Measurements from ENCODE around the gene PLA2G5. TPM values are rescaled to one million over a fixed set of nuclear protein-coding genes. Genes with fewer than 3 reads are reported as not detected.

The PLA2G5 gene
- total and polyA plus RNA-seq, 2 of the 8 experiments (the other 6 are each of a cell fraction or from before 2014, with no cell fraction given), result 0.05 TPM; not detected in 1

DNA sequence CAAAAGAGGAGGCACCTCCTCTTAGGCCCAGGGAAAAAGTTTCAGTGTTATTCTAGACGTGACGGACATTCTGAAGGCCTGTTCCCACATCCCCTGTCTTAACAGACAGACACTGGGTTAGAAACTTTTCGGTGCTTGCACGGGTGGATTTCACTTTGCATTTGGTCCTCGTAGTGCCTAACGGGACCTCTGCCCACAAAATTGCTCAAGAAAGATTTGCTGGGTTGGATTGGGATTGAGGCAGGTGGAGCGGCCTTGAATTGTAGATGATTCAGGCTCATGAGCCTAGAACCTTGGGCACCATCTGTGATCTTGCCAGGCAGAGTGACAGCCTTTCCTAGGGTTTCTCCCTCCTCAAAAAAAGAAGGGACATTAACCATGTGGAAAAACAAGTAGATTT lies 2.8 kb downstream of the PLA2G5 start:
- H4K91ac ChIP-seq (replicated peaks; ENCODE audit: insufficient read length, low read length), result no peak overlapping the region
- FAIRE-seq, result no peak
- H2BK120ac ChIP-seq (replicated peaks; ENCODE audit: low read depth, low read length), result no peak overlapping the region
- no peak for DNase-seq (ENCODE audit: low read depth in 1 of 2, low spot score in 2 of 2)
- no peak overlapping the region for H2BK20ac ChIP-seq (ENCODE audit: low read length)
- no peaks in the 10 kb centered on the region for H4K20me1 ChIP-seq (replicated peaks in 1 of 2; ENCODE audit: control insufficient read depth in 1 of 2, insufficient read depth in 2 of 2, low read length in 2 of 2)
- ChIA-PET POLR2A (ENCODE audit: partially characterized antibody) (no interaction called here), CTCF (ENCODE audit: partially characterized antibody) (interaction anchor here (0.6 to 1.8 kb wide), 2 partner anchors 98 to 245 kb away, joined by 3 to 7 read pairs; no protein-coding TSS in a partner anchor)
- no peak overlapping the region for H2AK5ac ChIP-seq (ENCODE audit: low read depth, low read length)
- no peaks in the 10 kb centered on the region for H3K36me3 ChIP-seq (ENCODE audit: control insufficient read depth in 2 of 4, insufficient read depth in 4 of 4, low read length in 3 of 4)
- no peak overlapping the region for H3K23ac ChIP-seq (ENCODE audit: insufficient read length)
- no peaks in the 10 kb centered on the region for H3K79me1 ChIP-seq (ENCODE audit: low read depth, low read length)
- H3K9ac ChIP-seq (replicated peaks in 1 of 4; ENCODE audit: extremely low read depth in 1 of 4, low read depth in 3 of 4, low read length in 3 of 4), result no peak overlapping the region
- H3K27ac ChIP-seq (ENCODE audit: low read depth, low read length), result no peak overlapping the region
- H2BK5ac ChIP-seq (ENCODE audit: low read depth, low read length), result no peak overlapping the region
- no peak overlapping the region for H3K14ac ChIP-seq (ENCODE audit: insufficient read length)
- H4K8ac ChIP-seq (ENCODE audit: extremely low read depth, insufficient read depth, low read length), result no peak overlapping the region
- H3K4me1 ChIP-seq (replicated peaks in 1 of 4; ENCODE audit: control insufficient read depth in 3 of 4, insufficient read depth in 4 of 4, low read length in 3 of 4), result no peaks in the 10 kb centered on the region; a peak in 1 of 7 replicates
- no peak overlapping the region for H2BK15ac ChIP-seq (ENCODE audit: low read length)
- no peaks in the 10 kb centered on the region for H3K79me2 ChIP-seq (ENCODE audit: control insufficient read depth in 1 of 2, insufficient read depth in 2 of 2, low read length in 2 of 2)
- no peak overlapping the region for H3K4me2 ChIP-seq (ENCODE audit: insufficient read depth in 1 of 2, low read depth in 2 of 2, low read length in 2 of 2)
- no peak overlapping the region for H3K56ac ChIP-seq (replicated peaks; ENCODE audit: insufficient read length, low read depth, low read length)
- no peaks in the 10 kb centered on the region for H3K23me2 ChIP-seq (ENCODE audit: low read depth, low read length)
- no peak overlapping the region for H2BK12ac ChIP-seq (ENCODE audit: low read depth, low read length)
- 80% methylated on average over 7 of the region's 7 CpGs; no CpG with 5 or more reads in 1 of the 2 experiments for WGBS, 2 experiments (ENCODE audit: extremely low coverage in 1 of 2, insufficient coverage in 1 of 2, insufficient read length in 1 of 2, insufficient replicate concordance in 2 of 2, low coverage in 1 of 2, low lambda C conversion rate in 2 of 2, missing lambda C conversion rate in 1 of 2)
- H3K4ac ChIP-seq (replicated peaks; ENCODE audit: insufficient read length, low read depth, low read length), result no peak overlapping the region
- H3K18ac ChIP-seq (ENCODE audit: extremely low read depth, low read length), result no peak overlapping the region
- no peaks in the 10 kb centered on the region for H3K27me3 ChIP-seq (replicated peaks in 1 of 4; ENCODE audit: control insufficient read depth in 3 of 4, extremely low read depth in 1 of 4, insufficient read depth in 3 of 4, low read length in 3 of 4)
- no peaks in the 10 kb centered on the region for H3K9me3 ChIP-seq (ENCODE audit: insufficient read depth in 2 of 2, low read depth in 1 of 2, low read length in 1 of 2)
- no peak overlapping the region for H3K4me3 ChIP-seq (ENCODE audit: extremely low read depth in 1 of 4, insufficient read depth in 2 of 4, low read depth in 3 of 4, low read length in 4 of 4)
- no peak overlapping the region for H4K5ac ChIP-seq (ENCODE audit: insufficient read length, low read depth, low read length)
- no peak overlapping the region for H2AFZ ChIP-seq (ENCODE audit: low read length)
- no peak for TF ChIP-seq SIN3A (conservative IDR thresholded peaks at IDR 0.05 in 1 of 2, IDR thresholded peaks at IDR 0.05 in 1 of 2; ENCODE audit: low read depth in 1 of 2, low read length in 2 of 2)
- TF ChIP-seq POU5F1 (IDR thresholded peaks at IDR 0.05; ENCODE audit: low read depth, low read length), result no peak
- TF ChIP-seq TAF7 (optimal IDR thresholded peaks at IDR 0.05; ENCODE audit: borderline replicate concordance, low read depth, low read length), result no peak
- TF ChIP-seq BRCA1 (IDR thresholded peaks at IDR 0.05; ENCODE audit: low read depth, low read length), result no peak
- no peak for TF ChIP-seq POLR2A (IDR thresholded peaks at IDR 0.05; ENCODE audit: control extremely low read depth in 1 of 2, low read depth in 2 of 2, low read length in 2 of 2)
- no peak for TF ChIP-seq BACH1 (IDR thresholded peaks at IDR 0.05; ENCODE audit: low read length)
- no peak for TF ChIP-seq CTCF (IDR thresholded peaks at IDR 0.05; ENCODE audit: control extremely low read depth in 1 of 3, insufficient read depth in 1 of 3, low read depth in 1 of 3, low read length in 3 of 3)
- no peak for TF ChIP-seq CEBPB (IDR thresholded peaks at IDR 0.05; ENCODE audit: low read depth, low read length)
- no peak for TF ChIP-seq RAD21 (IDR thresholded peaks at IDR 0.05 in 1 of 2, conservative IDR thresholded peaks at IDR 0.05 in 1 of 2; ENCODE audit: low read depth in 2 of 2, low read length in 2 of 2)
- TF ChIP-seq SIRT6 (IDR thresholded peaks at IDR 0.05; ENCODE audit: low read length), result no peak
- TF ChIP-seq CREB1 (IDR thresholded peaks at IDR 0.05), result no peak
- no peak for TF ChIP-seq NANOG (IDR thresholded peaks at IDR 0.05; ENCODE audit: insufficient read depth, low read depth, low read length, poor library complexity, severe bottlenecking)
